Measurements from ENCODE around the gene GBGT1. TPM values are rescaled to one million over a fixed set of nuclear protein-coding genes. Genes with fewer than 3 reads are reported as not detected.
A peak's percentile ranks its signal among the peaks of the same experiment; 100 is the strongest.
"Not testable (repeated sequence)": the region's sequence is repeated elsewhere in the genome, so short reads cannot be mapped to it uniquely, and the experiment has no call there.

The GBGT1 gene
- polyA plus RNA-seq (2013): 10.3 and 11.1 TPM in 2 replicates

DNA sequence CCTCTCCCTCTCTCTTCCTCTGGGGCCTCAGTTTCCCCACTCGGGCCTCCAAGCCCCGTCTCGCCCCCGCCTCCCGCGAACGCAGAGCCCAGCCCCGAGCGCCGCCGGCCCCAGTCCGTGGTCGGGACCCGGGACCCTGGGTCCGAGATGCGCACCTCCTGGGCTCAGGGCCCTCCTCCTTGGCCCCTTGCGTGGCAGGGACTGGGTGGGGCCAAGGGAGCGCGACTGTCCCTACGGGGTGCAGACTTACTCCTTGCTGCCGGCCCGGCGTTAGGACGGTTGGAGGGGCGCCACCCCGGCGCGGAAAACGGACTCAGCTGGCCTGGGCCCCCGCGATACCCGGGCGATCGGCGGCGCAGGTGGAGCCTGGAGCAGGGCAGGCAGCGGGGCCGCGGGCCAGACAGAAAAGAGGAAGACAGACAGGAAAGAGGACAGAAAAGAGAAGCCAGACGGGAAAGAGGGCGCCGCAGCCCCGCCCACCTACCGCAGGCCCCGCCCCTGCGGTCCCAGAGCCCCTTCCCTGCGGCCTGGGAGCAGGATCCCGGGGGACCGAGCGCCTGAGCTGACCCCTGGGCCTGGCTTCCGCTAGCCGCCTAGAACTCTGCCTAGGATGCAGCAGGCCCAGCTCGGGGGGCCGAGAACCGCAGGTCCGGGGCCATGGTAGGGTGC lies at the start of gene GBGT1:
Gene GBGT1, minus strand, starts transcription at position 411 of the 669 bp plus-strand sequence. CDS start 1,502 bp downstream, outside the sequence.
- Histone ChIP-seq H2BK120ac (ENCODE audit: insufficient read depth, low read length, poor library complexity) (peak within 1 kb of the TSS; percentile 79), H3K23ac (ENCODE audit: low read length) (no peak within 1 kb of the TSS), H2AK5ac (ENCODE audit: low read length) (peak within 1 kb of the TSS; percentile 31), H3K4me2 (ENCODE audit: low read length) (peak within 1 kb of the TSS; percentile 92), H3K79me1 (ENCODE audit: low read length) (peaks cover 15% of the 10 kb centered on the region), H3K4ac (ENCODE audit: low read depth, low read length) (peak within 1 kb of the TSS; percentile 66), H3K36me3 (ENCODE audit: control insufficient read depth in 1 of 2, insufficient read depth in 2 of 2, low read length in 2 of 2) (no peaks in the 10 kb centered on the region), H2BK12ac (ENCODE audit: low read length) (peak within 1 kb of the TSS; percentile 38), H4K91ac (ENCODE audit: low read depth, low read length) (peak within 1 kb of the TSS; percentile 87), H4K8ac (ENCODE audit: low read depth, low read length) (peak within 1 kb of the TSS; percentile 94), H3K27ac (ENCODE audit: low read depth, low read length) (no peak within 1 kb of the TSS), H4K12ac (ENCODE audit: low read depth, low read length) (peak within 1 kb of the TSS; percentile 71), H3K4me1 (ENCODE audit: control insufficient read depth in 1 of 2, insufficient read depth in 2 of 2, low read length in 2 of 2) (peaks cover 11 to 26% of the 10 kb centered on the region in 2 experiments), H3K14ac (ENCODE audit: low read length) (peak within 1 kb of the TSS; percentile 86), H2BK5ac (ENCODE audit: low read depth, low read length, poor library complexity) (peak within 1 kb of the TSS; percentile 45), H3K4me3 (ENCODE audit: low read depth, low read length) (peak within 1 kb of the TSS; percentile 75), H3K27me3 (ENCODE audit: insufficient read depth, low read length) (no peaks in the 10 kb centered on the region), H2AFZ (ENCODE audit: insufficient read depth, low read length, poor library complexity) (peak within 1 kb of the TSS; percentile 89), H3K9ac (ENCODE audit: low read length) (peak within 1 kb of the TSS; percentile 59), H3K9me3 (ENCODE audit: insufficient read depth, low read depth, low read length) (peaks cover 2% of the 10 kb centered on the region), H3K79me2 (ENCODE audit: control insufficient read depth, insufficient read depth, low read length, poor library complexity) (peaks cover 3% of the 10 kb centered on the region), H3K18ac (ENCODE audit: low read length) (peak within 1 kb of the TSS; percentile 96)
- DNase-seq: peak in 1 of 2 donors; percentile 17
- WGBS (ENCODE audit: extremely low coverage, insufficient coverage, insufficient read length): no CpG with 5 or more reads among the region's 56 CpGs

DNA sequence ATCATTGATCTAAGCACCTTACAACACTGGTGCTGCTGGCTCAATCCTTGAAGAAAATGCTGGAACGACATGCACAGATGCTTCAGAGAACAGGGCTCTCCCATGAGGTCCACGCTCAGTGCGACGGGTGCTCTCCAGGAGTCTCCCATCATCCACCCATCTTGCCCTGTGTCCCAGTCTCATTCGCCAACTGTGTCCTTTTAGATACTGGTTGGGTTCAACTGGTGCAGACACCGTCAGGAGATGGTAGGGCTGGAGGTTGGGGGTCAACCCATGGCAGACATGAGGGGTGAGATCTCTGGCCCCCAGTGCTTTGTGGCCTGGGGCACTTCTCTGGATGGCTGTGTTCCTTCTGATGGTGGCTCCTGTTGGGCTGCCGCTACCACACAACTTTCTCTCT lies 46.9 kb upstream of the GBGT1 start:
- H3K27me3 ChIP-seq (ENCODE audit: insufficient read depth, low read length): no peaks in the 10 kb centered on the region
- H3K79me1 ChIP-seq (ENCODE audit: low read length): no peaks in the 10 kb centered on the region
- H3K4me3 ChIP-seq (ENCODE audit: low read depth, low read length): no peak overlapping the region
- H3K18ac ChIP-seq (ENCODE audit: low read length): no peak overlapping the region
- peak overlapping the region; percentile 47 for H2BK12ac ChIP-seq (ENCODE audit: low read length)
- no peaks in the 10 kb centered on the region for H3K36me3 ChIP-seq (ENCODE audit: control insufficient read depth in 1 of 2, insufficient read depth in 2 of 2, low read length in 2 of 2)
- peaks cover 6 to 13% of the 10 kb centered on the region in 2 experiments for H3K4me1 ChIP-seq (ENCODE audit: control insufficient read depth in 1 of 2, insufficient read depth in 2 of 2, low read length in 2 of 2)
- H3K4ac ChIP-seq (ENCODE audit: low read depth, low read length): no peak overlapping the region
- WGBS (ENCODE audit: extremely low coverage, insufficient coverage, insufficient read length): no CpG with 5 or more reads among the region's 7 CpGs
- no peak overlapping the region for H3K4me2 ChIP-seq (ENCODE audit: low read length)
- peak overlapping the region; percentile 20 for H4K91ac ChIP-seq (ENCODE audit: low read depth, low read length)
- no peak overlapping the region for H2BK120ac ChIP-seq (ENCODE audit: insufficient read depth, low read length, poor library complexity)
- no peaks in the 10 kb centered on the region for H3K79me2 ChIP-seq (ENCODE audit: control insufficient read depth, insufficient read depth, low read length, poor library complexity)
- H3K9ac ChIP-seq (ENCODE audit: low read length): no peak overlapping the region
- H4K8ac ChIP-seq (ENCODE audit: low read depth, low read length): no peak overlapping the region
- peak overlapping the region; percentile 18 for H3K14ac ChIP-seq (ENCODE audit: low read length)
- H3K27ac ChIP-seq (ENCODE audit: low read depth, low read length): no peak overlapping the region
- no peak for DNase-seq
- H4K12ac ChIP-seq (ENCODE audit: low read depth, low read length): no peak overlapping the region
- H3K23ac ChIP-seq (ENCODE audit: low read length): no peak overlapping the region
- H2AK5ac ChIP-seq (ENCODE audit: low read length): no peak overlapping the region
- no peak overlapping the region for H2BK5ac ChIP-seq (ENCODE audit: low read depth, low read length, poor library complexity)
- H2AFZ ChIP-seq (ENCODE audit: insufficient read depth, low read length, poor library complexity): no peak overlapping the region
- H3K9me3 ChIP-seq (ENCODE audit: insufficient read depth, low read depth, low read length): peaks cover 3% of the 10 kb centered on the region

DNA sequence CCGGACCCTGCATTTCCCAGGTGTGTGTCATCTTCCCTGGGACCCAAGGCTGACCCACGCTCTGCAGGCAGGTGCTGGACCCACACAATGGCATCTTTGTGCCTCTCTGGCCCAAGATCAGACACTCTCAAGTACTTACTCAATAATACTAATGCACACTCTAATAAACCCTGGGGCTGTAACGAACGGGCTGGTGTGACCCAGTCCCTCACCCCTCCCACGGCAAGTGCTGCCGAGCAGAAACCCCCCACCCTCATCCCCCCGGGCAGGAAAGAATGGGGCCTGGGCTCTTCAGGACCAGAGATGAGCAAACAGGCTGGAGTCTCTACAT lies 46.5 kb upstream of the GBGT1 start:
- no peaks in the 10 kb centered on the region for H3K79me1 ChIP-seq (ENCODE audit: low read length)
- H2AFZ ChIP-seq (ENCODE audit: insufficient read depth, low read length, poor library complexity): no peak overlapping the region
- H3K9ac ChIP-seq (ENCODE audit: low read length): no peak overlapping the region
- H4K8ac ChIP-seq (ENCODE audit: low read depth, low read length): no peak overlapping the region
- peaks cover 6 to 12% of the 10 kb centered on the region in 2 experiments for H3K4me1 ChIP-seq (ENCODE audit: control insufficient read depth in 1 of 2, insufficient read depth in 2 of 2, low read length in 2 of 2)
- H3K23ac ChIP-seq (ENCODE audit: low read length): no peak overlapping the region
- no peaks in the 10 kb centered on the region for H3K36me3 ChIP-seq (ENCODE audit: control insufficient read depth in 1 of 2, insufficient read depth in 2 of 2, low read length in 2 of 2)
- H2AK5ac ChIP-seq (ENCODE audit: low read length): no peak overlapping the region
- H3K18ac ChIP-seq (ENCODE audit: low read length): no peak overlapping the region
- DNase-seq: no peak
- no peak overlapping the region for H4K12ac ChIP-seq (ENCODE audit: low read depth, low read length)
- WGBS (ENCODE audit: extremely low coverage, insufficient coverage, insufficient read length): no CpG with 5 or more reads among the region's 7 CpGs
- H3K4me2 ChIP-seq (ENCODE audit: low read length): no peak overlapping the region
- no peak overlapping the region for H3K27ac ChIP-seq (ENCODE audit: low read depth, low read length)
- H3K79me2 ChIP-seq (ENCODE audit: control insufficient read depth, insufficient read depth, low read length, poor library complexity): no peaks in the 10 kb centered on the region
- no peaks in the 10 kb centered on the region for H3K27me3 ChIP-seq (ENCODE audit: insufficient read depth, low read length)
- no peak overlapping the region for H4K91ac ChIP-seq (ENCODE audit: low read depth, low read length)
- no peak overlapping the region for H3K4me3 ChIP-seq (ENCODE audit: low read depth, low read length)
- H3K4ac ChIP-seq (ENCODE audit: low read depth, low read length): no peak overlapping the region
- H3K9me3 ChIP-seq (ENCODE audit: insufficient read depth, low read depth, low read length): peaks cover 3% of the 10 kb centered on the region
- H2BK120ac ChIP-seq (ENCODE audit: insufficient read depth, low read length, poor library complexity): no peak overlapping the region
- H2BK12ac ChIP-seq (ENCODE audit: low read length): no peak overlapping the region
- no peak overlapping the region for H3K14ac ChIP-seq (ENCODE audit: low read length)
- no peak overlapping the region for H2BK5ac ChIP-seq (ENCODE audit: low read depth, low read length, poor library complexity)

DNA sequence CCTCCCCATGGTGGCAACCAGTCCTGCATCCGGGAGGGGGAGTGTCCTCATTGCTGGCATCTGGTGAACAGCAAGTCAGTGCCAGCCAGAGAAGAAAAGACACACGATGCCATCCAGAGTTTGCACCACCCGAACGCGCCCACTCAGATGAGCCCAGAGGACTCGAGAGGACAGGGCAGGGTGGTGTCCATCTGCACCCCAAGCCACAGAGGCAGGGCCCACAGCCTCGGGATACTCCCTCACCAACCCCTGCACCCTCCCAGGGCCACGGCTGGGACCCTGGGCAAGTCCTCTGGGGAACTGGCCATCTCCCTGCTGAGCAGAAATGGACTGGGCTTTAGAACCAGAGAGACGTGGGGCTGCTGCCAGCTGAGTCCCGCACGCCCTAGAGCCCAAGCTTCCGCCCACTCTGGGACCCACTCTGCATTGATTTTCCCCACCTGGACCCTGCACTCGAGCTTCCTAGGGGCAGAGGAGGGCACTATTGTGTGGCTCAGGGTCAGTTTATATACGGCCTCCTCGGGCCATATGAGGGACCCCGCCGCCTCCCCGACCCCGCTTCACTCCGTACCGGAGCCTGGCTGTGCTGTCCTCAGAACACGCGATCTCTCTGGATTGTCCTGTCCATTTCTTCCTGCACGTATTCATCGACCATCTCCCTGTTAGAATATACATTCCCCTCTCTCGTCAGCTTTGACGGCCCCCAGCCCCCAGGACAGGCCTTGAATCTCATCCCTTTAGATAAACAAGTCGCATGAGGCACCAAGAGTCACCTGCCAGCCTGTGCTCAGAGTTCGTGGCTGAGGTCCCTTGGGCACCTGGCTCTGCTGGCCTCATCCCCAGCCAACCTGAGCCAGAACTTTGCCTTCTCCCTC lies 45.9 kb upstream of the GBGT1 start:
- not testable (repeated sequence) for DNase-seq; H2BK5ac ChIP-seq (ENCODE audit: low read depth, low read length, poor library complexity); H2AK5ac ChIP-seq (ENCODE audit: low read length); H4K12ac ChIP-seq (ENCODE audit: low read depth, low read length); H2AFZ ChIP-seq (ENCODE audit: insufficient read depth, low read length, poor library complexity); H3K79me1 ChIP-seq (ENCODE audit: low read length); H4K91ac ChIP-seq (ENCODE audit: low read depth, low read length); H3K4ac ChIP-seq (ENCODE audit: low read depth, low read length); H3K27ac ChIP-seq (ENCODE audit: low read depth, low read length); H3K9ac ChIP-seq (ENCODE audit: low read length); H3K23ac ChIP-seq (ENCODE audit: low read length); H2BK120ac ChIP-seq (ENCODE audit: insufficient read depth, low read length, poor library complexity); H3K27me3 ChIP-seq (ENCODE audit: insufficient read depth, low read length); H3K9me3 ChIP-seq (ENCODE audit: insufficient read depth, low read depth, low read length); H3K4me2 ChIP-seq (ENCODE audit: low read length); H3K36me3 ChIP-seq (ENCODE audit: control insufficient read depth in 1 of 2, insufficient read depth in 2 of 2, low read length in 2 of 2); H3K4me3 ChIP-seq (ENCODE audit: low read depth, low read length); H3K18ac ChIP-seq (ENCODE audit: low read length); H2BK12ac ChIP-seq (ENCODE audit: low read length); H3K79me2 ChIP-seq (ENCODE audit: control insufficient read depth, insufficient read depth, low read length, poor library complexity); H3K14ac ChIP-seq (ENCODE audit: low read length); H4K8ac ChIP-seq (ENCODE audit: low read depth, low read length)
- whole genome bisulfite sequencing (ENCODE audit: extremely low coverage, insufficient coverage, insufficient read length): no CpG with 5 or more reads among the region's 29 CpGs
- peaks cover 6 to 12% of the 10 kb centered on the region in 2 experiments for H3K4me1 ChIP-seq (ENCODE audit: control insufficient read depth in 1 of 2, insufficient read depth in 2 of 2, low read length in 2 of 2)

Data from trophoblast cell (in vitro differentiated cells and primary cell).